NCI-H1092 (cell line): ENCODE results near the gene FYN.

ENCODE experiments used
- DNase-seq: peaks from one replicate; lab custom pipeline; 2025; lab: John Stamatoyannopoulos, UW

The FYN gene

GRCh38 chr6:111707773-111708172, 165.5 kb downstream of the FYN start:
- DNase-seq, result no peak

GRCh38 chr6:111706841-111707391, 166.3 kb downstream of the FYN start:
- DNase-seq, result no peak

- DNase-seq, result no peak
These were observed 169.5 kb downstream of the FYN start for GRCh38 chr6:111703723-111704122.

- no peak for DNase-seq
These were observed 171.0 kb downstream of the FYN start for GRCh38 chr6:111702268-111702667.

- no peak for DNase-seq
These were observed 172.1 kb downstream of the FYN start for GRCh38 chr6:111701146-111701545.

- no peak for DNase-seq
These were observed 173.0 kb downstream of the FYN start for GRCh38 chr6:111700135-111700690.

GRCh38 chr6:111699123-111699522, 174.1 kb downstream of the FYN start:
- no peak for DNase-seq

- no peak for DNase-seq
These were observed 176.4 kb downstream of the FYN start for GRCh38 chr6:111696814-111697213.

- DNase-seq, result no peak
These were observed 180.7 kb downstream of the FYN start for GRCh38 chr6:111692327-111693164.

- DNase-seq, result no peak
These were observed 181.7 kb downstream of the FYN start for GRCh38 chr6:111691345-111692225.

GRCh38 chr6:111689946-111690345, 183.3 kb downstream of the FYN start:
- no peak for DNase-seq

- no peak for DNase-seq
These were observed 183.8 kb downstream of the FYN start for GRCh38 chr6:111689419-111689818.

- no peak for DNase-seq
These were observed 184.9 kb downstream of the FYN start for GRCh38 chr6:111688331-111688730.

- DNase-seq, result no peak
These were observed 185.6 kb downstream of the FYN start for GRCh38 chr6:111687652-111688051.

- no peak for DNase-seq
These were observed 186.4 kb downstream of the FYN start for GRCh38 chr6:111686932-111687266.

GRCh38 chr6:111686249-111686931, 186.9 kb downstream of the FYN start:
- no peak for DNase-seq

- no peak for DNase-seq
These were observed 187.7 kb downstream of the FYN start for GRCh38 chr6:111685526-111685925.

- DNase-seq, result no peak
These were observed 188.2 kb downstream of the FYN start for GRCh38 chr6:111685058-111685457.

GRCh38 chr6:111683749-111684267, 189.4 kb downstream of the FYN start:
- no peak for DNase-seq

- DNase-seq, result no peak
These were observed 190.1 kb downstream of the FYN start for GRCh38 chr6:111683157-111683556.

- no peak for DNase-seq
These were observed 191.4 kb downstream of the FYN start for GRCh38 chr6:111681860-111682259.
